MM.1S (cell line): ENCODE results near the gene PHAF1.

Experiments used
- DNase-seq: peaks from one replicate; pipeline ENCODE4 v3.0.0-alpha.2; 2015
- H2AFZ ChIP-seq: fragments of 300-600 bp; sonication (generic); 2 replicates; pipeline ENCODE4 v1.6.0; 2016; ENCODE audit warnings: antibody characterized with exemption, low read length
- H3F3A ChIP-seq: fragments of 300-600 bp; sonication (generic); 2 replicates; pipeline ENCODE4 v1.6.1; 2016; ENCODE audit warnings: mild to moderate bottlenecking, antibody characterized with exemption, low read length, moderate library complexity, mixed read lengths; ENCODE audit not compliant: insufficient read depth
- H3K27ac ChIP-seq: fragments of 300-600 bp; sonication (generic); 2 replicates; pipeline ENCODE4 v1.5.1; 2016; ENCODE audit warnings: mild to moderate bottlenecking, low read length
- H3K27me3 ChIP-seq: fragments of 300-600 bp; sonication (generic); replicated peaks from 2 replicates; pipeline ENCODE4 v1.6.0; 2016; ENCODE audit warnings: low read length; ENCODE audit not compliant: insufficient read depth
- H3K36me3 ChIP-seq: fragments of 300-600 bp; sonication (generic); replicated peaks from 2 replicates; pipeline ENCODE4 v1.6.1; 2016; ENCODE audit warnings: mild to moderate bottlenecking, low read length, mixed read lengths; ENCODE audit not compliant: insufficient read depth
- H3K4me1 ChIP-seq: fragments of 300-600 bp; sonication (generic); 2 replicates; pipeline ENCODE4 v1.6.1; 2016; ENCODE audit warnings: low read length, mixed read lengths
- H3K4me2 ChIP-seq: fragments of 300-600 bp; sonication (generic); 2 replicates; pipeline ENCODE4 v1.6.0; 2016; ENCODE audit warnings: low read depth, low read length
- H3K4me3 ChIP-seq: fragments of 300-600 bp; sonication (generic); 2 replicates; pipeline ENCODE4 v1.5.1; 2016; ENCODE audit warnings: low read length, mixed read lengths
- H3K79me2 ChIP-seq: fragments of 300-600 bp; sonication (generic); 2 replicates; pipeline ENCODE4 v1.6.1; 2016; ENCODE audit warnings: mixed run types, low read length, mixed read lengths
- H3K9ac ChIP-seq: fragments of 300-600 bp; sonication (generic); 2 replicates; pipeline ENCODE4 v1.6.1; 2016; ENCODE audit warnings: low read length, mixed read lengths
- H3K9me2 ChIP-seq: fragments of 300-600 bp; sonication (generic); replicated peaks from 2 replicates; pipeline ENCODE4 v1.6.1; 2016; ENCODE audit warnings: mild to moderate bottlenecking, low read length, mixed read lengths; ENCODE audit not compliant: insufficient read depth
- H3K9me3 ChIP-seq: fragments of 300-600 bp; sonication (generic); replicated peaks from 2 replicates; pipeline ENCODE4 v1.6.1; 2016; ENCODE audit warnings: mild to moderate bottlenecking, low read length, mixed read lengths; ENCODE audit not compliant: insufficient read depth
- H4K20me1 ChIP-seq: fragments of 300-600 bp; sonication (generic); 2 replicates; pipeline ENCODE4 v1.6.1; 2016; ENCODE audit warnings: mild to moderate bottlenecking, low read length, moderate library complexity, mixed read lengths; ENCODE audit not compliant: insufficient read depth
- CTCF ChIP-seq: fragments of 300-600 bp; sonication (generic); IDR thresholded peaks from 2 replicates; pipeline ENCODE4 v1.5.1; 2016; ENCODE audit warnings: antibody characterized with exemption, low read length, mixed read lengths
- EZH2 ChIP-seq: fragments of 300-600 bp; sonication (generic); optimal IDR thresholded peaks from 2 replicates; pipeline ENCODE3; 2017; ENCODE audit warnings: low read depth, mild to moderate bottlenecking, antibody characterized with exemption, low read length, mixed read lengths
- EZH2phosphoT487 ChIP-seq: fragments of 300-600 bp; sonication (generic); IDR thresholded peaks from 2 replicates; pipeline ENCODE4 v1.6.1; 2018; ENCODE audit warnings: antibody characterized with exemption, low read length

Gene PHAF1

GRCh38 chr16:67145746-67146145 lies 36.0 kb downstream of the PHAF1 start:
- H3K4me2 ChIP-seq = no peak overlapping the region
- H3K9me3 ChIP-seq = no peaks in the 10 kb centered on the region
- H3K27me3 ChIP-seq = no peaks in the 10 kb centered on the region
- no peaks in the 10 kb centered on the region for H3K79me2 ChIP-seq
- H4K20me1 ChIP-seq = no peaks in the 10 kb centered on the region
- no peak overlapping the region for H3K27ac ChIP-seq
- no peak overlapping the region for H3K9ac ChIP-seq
- no peak overlapping the region for H3K4me3 ChIP-seq
- no peak for DNase-seq
- no peak overlapping the region for H2AFZ ChIP-seq
- TF ChIP-seq EZH2phosphoT487 (no peak), EZH2 (no peak), CTCF (no peak)
- H3K36me3 ChIP-seq = 0 out of 2 replicates have a peak, but pooled peaks cover 3% of the 10 kb centered on the region
- H3K4me1 ChIP-seq = no peaks in the 10 kb centered on the region
- peaks cover 4% of the 10 kb centered on the region; the same call in 1 of the 2 replicates for H3F3A ChIP-seq
- H3K9me2 ChIP-seq = no peaks in the 10 kb centered on the region

GRCh38 chr16:67146523-67147357 lies 37.0 kb downstream of the PHAF1 start:
- Histone ChIP-seq H3K9me3 (no peaks in the 10 kb centered on the region), H3K9ac (no peak overlapping the region), H2AFZ (no peak overlapping the region), H3K4me1 (no peaks in the 10 kb centered on the region), H3K27ac (no peak overlapping the region), H3K4me2 (no peak overlapping the region), H3K4me3 (no peak overlapping the region), H3F3A (peaks cover 7% of the 10 kb centered on the region; the same call in 1 of the 2 replicates), H3K27me3 (no peaks in the 10 kb centered on the region), H4K20me1 (no peaks in the 10 kb centered on the region), H3K9me2 (no peaks in the 10 kb centered on the region), H3K36me3 (no peaks in the 10 kb centered on the region), H3K79me2 (no peaks in the 10 kb centered on the region)
- TF ChIP-seq CTCF = no peak
- no peak for TF ChIP-seq EZH2
- no peak for TF ChIP-seq EZH2phosphoT487
- DNase-seq = no peak

- peaks cover 10% of the 10 kb centered on the region; the same call in 1 of the 2 replicates for H3F3A ChIP-seq
- no peak overlapping the region for H3K27ac ChIP-seq
- H3K36me3 ChIP-seq = no peaks in the 10 kb centered on the region
- no peak for TF ChIP-seq EZH2phosphoT487
- H3K4me2 ChIP-seq = no peak overlapping the region
- H3K9me3 ChIP-seq = no peaks in the 10 kb centered on the region
- no peak overlapping the region for H2AFZ ChIP-seq
- DNase-seq = no peak
- no peaks in the 10 kb centered on the region for H3K79me2 ChIP-seq
- no peak overlapping the region for H3K4me3 ChIP-seq
- H3K27me3 ChIP-seq = no peaks in the 10 kb centered on the region
- H4K20me1 ChIP-seq = no peaks in the 10 kb centered on the region
- H3K9me2 ChIP-seq = no peaks in the 10 kb centered on the region
- no peak overlapping the region for H3K9ac ChIP-seq
- H3K4me1 ChIP-seq = no peaks in the 10 kb centered on the region
Measured at GRCh38 chr16:67147437-67148140, 37.8 kb downstream of the PHAF1 start.

GRCh38 chr16:67148221-67148620 lies 38.5 kb downstream of the PHAF1 start:
- Histone ChIP-seq H3K36me3 (no peaks in the 10 kb centered on the region), H3K9me3 (no peaks in the 10 kb centered on the region), H4K20me1 (no peaks in the 10 kb centered on the region), H3K4me1 (no peaks in the 10 kb centered on the region), H3K9ac (no peak overlapping the region), H3K79me2 (no peaks in the 10 kb centered on the region), H2AFZ (no peak overlapping the region), H3K27me3 (no peaks in the 10 kb centered on the region), H3K4me2 (no peak overlapping the region), H3F3A (peaks cover 10% of the 10 kb centered on the region; the same call in 1 of the 2 replicates), H3K27ac (no peak overlapping the region), H3K4me3 (no peak overlapping the region), H3K9me2 (no peaks in the 10 kb centered on the region)
- DNase-seq = no peak
- TF ChIP-seq CTCF = no peak
- TF ChIP-seq EZH2 = no peak
- no peak for TF ChIP-seq EZH2phosphoT487
